ENCODE results near the gene FBL.

FBL gene

GRCh38 chr19:39792999-39793546 lies 53.1 kb downstream of the FBL start:
- Histone ChIP-seq H2AFZ (ENCODE audit: low read length) (peak overlapping the region; percentile 91), H3K4me1 (ENCODE audit: low read length) (peaks cover 13% of the 10 kb centered on the region; the same call in 1 of the 2 replicates), H3K79me2 (ENCODE audit: low read length) (no peaks in the 10 kb centered on the region), H3K27me3 (replicated peaks; ENCODE audit: insufficient read depth, low read length) (0 out of 2 replicates have a peak, but pooled peaks cover 3% of the 10 kb centered on the region), H3K4me2 (ENCODE audit: low read depth, low read length) (peak overlapping the region; percentile 56; the same call in 1 of the 2 replicates), H3F3A (ENCODE audit: insufficient read depth, low read length) (peaks cover 6% of the 10 kb centered on the region), H3K9me2 (replicated peaks; ENCODE audit: insufficient read depth, low read length) (no peaks in the 10 kb centered on the region), H3K27ac (ENCODE audit: low read length) (no peak overlapping the region), H3K4me3 (ENCODE audit: low read length) (peak overlapping the region; percentile 81), H3K9me3 (replicated peaks; ENCODE audit: insufficient read depth, low read length) (no peaks in the 10 kb centered on the region), H3K36me3 (replicated peaks; ENCODE audit: insufficient read depth, low read length) (no peaks in the 10 kb centered on the region), H3K9ac (ENCODE audit: low read length) (peak overlapping the region; percentile 31; the same call in 1 of the 2 replicates), H4K20me1 (ENCODE audit: insufficient read depth, low read length) (no peaks in the 10 kb centered on the region)
- peak; percentile 96 for TF ChIP-seq CTCF (IDR thresholded peaks at IDR 0.05; ENCODE audit: low read length)
- TF ChIP-seq EZH2phosphoT487 (IDR thresholded peaks at IDR 0.05; ENCODE audit: low read length): no peak
- peak; percentile 82 for DNase-seq

- H3K4me1 ChIP-seq (ENCODE audit: low read length): 0 out of 2 replicates have a peak, but pooled peaks cover 5% of the 10 kb centered on the region
- H3K4me3 ChIP-seq (ENCODE audit: low read length): no peak overlapping the region
- no peaks in the 10 kb centered on the region for H3K9me2 ChIP-seq (replicated peaks; ENCODE audit: insufficient read depth, low read length)
- no peak overlapping the region for H2AFZ ChIP-seq (ENCODE audit: low read length)
- no peak overlapping the region for H3K27ac ChIP-seq (ENCODE audit: low read length)
- H3K36me3 ChIP-seq (replicated peaks; ENCODE audit: insufficient read depth, low read length): no peaks in the 10 kb centered on the region
- TF ChIP-seq EZH2 (optimal IDR thresholded peaks at IDR 0.05; ENCODE audit: low read depth, low read length): no peak
- TF ChIP-seq CTCF (IDR thresholded peaks at IDR 0.05; ENCODE audit: low read length): no peak
- TF ChIP-seq EZH2phosphoT487 (IDR thresholded peaks at IDR 0.05; ENCODE audit: low read length): no peak
- no peak overlapping the region for H3K9ac ChIP-seq (ENCODE audit: low read length)
- no peaks in the 10 kb centered on the region for H3K79me2 ChIP-seq (ENCODE audit: low read length)
- H3K27me3 ChIP-seq (replicated peaks; ENCODE audit: insufficient read depth, low read length): no peaks in the 10 kb centered on the region
- no peak overlapping the region for H3K4me2 ChIP-seq (ENCODE audit: low read depth, low read length)
- H4K20me1 ChIP-seq (ENCODE audit: insufficient read depth, low read length): no peaks in the 10 kb centered on the region
- DNase-seq: no peak
- no peaks in the 10 kb centered on the region for H3K9me3 ChIP-seq (replicated peaks; ENCODE audit: insufficient read depth, low read length)
- no peaks in the 10 kb centered on the region for H3F3A ChIP-seq (ENCODE audit: insufficient read depth, low read length)
Observed at GRCh38 chr19:39788244-39788643, 57.9 kb downstream of the FBL start.

All from MM.1S (cell line).